PFSK-1 (cell line): Measurements from ENCODE around the gene N4BP2.

Experiments used
- FOXP2 ChIP-seq: optimal IDR thresholded peaks from 2 replicates; pipeline ENCODE3; 2011; ENCODE audit warnings: borderline replicate concordance, control low read depth, inconsistent platforms; ENCODE audit not compliant: insufficient read depth; ENCODE audit errors: extremely low read length, extremely low read depth
- POLR2AphosphoS5 ChIP-seq: IDR thresholded peaks from 2 replicates; pipeline ENCODE4 v1.6.1; 2012; ENCODE audit warnings: low read depth, mild to moderate bottlenecking, control low read depth, low read length, moderate library complexity
- REST ChIP-seq, 2 experiments: IDR thresholded peaks; 2 replicates each; pipeline versions ENCODE4 v1.6.1 to v1.8.0; 2011 to 2012; ENCODE audit warnings: low read depth in 2 of 2, low read length in 2 of 2, control low read depth in 1 of 2, inconsistent platforms in 1 of 2, mild to moderate bottlenecking in 1 of 2, moderate library complexity in 1 of 2; ENCODE audit not compliant: insufficient read depth in 1 of 2
- SIN3A ChIP-seq: IDR thresholded peaks from 2 replicates; pipeline ENCODE4 v1.6.1; 2012; ENCODE audit warnings: mild to moderate bottlenecking, low read length, moderate library complexity, borderline replicate concordance; ENCODE audit not compliant: insufficient read depth
- TAF1 ChIP-seq: IDR thresholded peaks from 2 replicates; pipeline ENCODE4 v1.6.1; 2012; ENCODE audit warnings: low read length, control low read depth, borderline replicate concordance; ENCODE audit not compliant: insufficient read depth

GRCh38 chr4:40033613-40034012, 23.0 kb upstream of the N4BP2 start:
- TF ChIP-seq TAF1 (no peak), POLR2AphosphoS5 (no peak), REST (IDR thresholded peaks at IDR 0.05; ENCODE audit: insufficient read depth in 1 of 2, low read depth in 2 of 2, low read length in 2 of 2) (no peak), SIN3A (no peak), FOXP2 (no peak)
